Measurements from ENCODE around the gene ODF4. TPM values are rescaled to one million over a fixed set of nuclear protein-coding genes. Genes with fewer than 3 reads are reported as not detected.
"Not testable (repeated sequence)": the region's sequence is repeated elsewhere in the genome, so short reads cannot be mapped to it uniquely, and the experiment has no call there.

Gene ODF4
- total and polyA plus RNA-seq, 12 donors, result not detected

GRCh38 chr17:8375738-8376259 lies 36.2 kb downstream of the ODF4 start:
- WGBS, 4 donors, result 12 to 21% (median 16%) methylated on average over 18 of the region's 18 CpGs
- H3K36me3 ChIP-seq (replicated peaks in 1 of 2), result peaks cover 0 to 39% of the 10 kb centered on the region in 2 donors

GRCh38 chr17:8376271-8377067 lies 36.8 kb downstream of the ODF4 start, which contains the start of gene KRABD2:
TSS of gene KRABD2 (minus strand) at chr17:8376704.
- peaks cover 8 to 48% of the 10 kb centered on the region in 2 donors for H3K4me1 ChIP-seq (replicated peaks in 1 of 2)
- DNase-seq, result peak; percentile 95 to 98 (median 97)
- H3K4me3 ChIP-seq, result peak within 1 kb of the TSS; percentile 2 to 77 (median 46)
- no peaks in the 10 kb centered on the region for H3K9me3 ChIP-seq (replicated peaks in 1 of 3)
- intact Hi-C loops (cut with DNase I), result no loop called here
- 1% methylated on average over 21 to 41 of the region's 41 CpGs for WGBS, 4 donors
- peaks cover 0 to 45% of the 10 kb centered on the region in 2 donors for H3K36me3 ChIP-seq (replicated peaks in 1 of 2)
- peak; percentile 64 to 85 for TF ChIP-seq POLR2A (IDR thresholded peaks at IDR 0.05)
- TF ChIP-seq CTCF (IDR thresholded peaks at IDR 0.05), result peak; percentile 33 to 62 (median 48)
- peak within 1 kb of the TSS; percentile 60 to 94 (median 88) for H3K27ac ChIP-seq
- no peaks in the 10 kb centered on the region for H3K27me3 ChIP-seq

More at GRCh38 chr17:8375738-8376259, 36.2 kb downstream of the ODF4 start:
- Histone ChIP-seq H3K4me1 (replicated peaks in 1 of 2) (peaks cover 5 to 41% of the 10 kb centered on the region in 2 donors), H3K27ac (peak overlapping the region; percentile 60 to 94 (median 88)), H3K27me3 (no peaks in the 10 kb centered on the region), H3K4me3 (peak overlapping the region; percentile 2 to 77 (median 46)), H3K9me3 (replicated peaks in 1 of 3) (no peaks in the 10 kb centered on the region)
- intact Hi-C loops (cut with DNase I), result no loop called here
- TF ChIP-seq CTCF (IDR thresholded peaks at IDR 0.05) (no peak), POLR2A (IDR thresholded peaks at IDR 0.05) (peak in 1 of 2 donors; percentile 14)
- peak in 6 of 7 donors; percentile 47 to 73 (median 64) for DNase-seq

- Histone ChIP-seq H3K4me1 (replicated peaks in 1 of 2) (peaks cover 13 to 55% of the 10 kb centered on the region in 2 donors), H3K9me3 (replicated peaks in 1 of 3) (no peaks in the 10 kb centered on the region), H3K27me3 (no peaks in the 10 kb centered on the region), H3K4me3 (no peak overlapping the region), H3K27ac (peak overlapping the region in 3 of 5 donors; percentile 60 to 91 (median 77)), H3K36me3 (replicated peaks in 1 of 2) (peaks cover 0 to 53% of the 10 kb centered on the region in 2 donors)
- WGBS, 4 donors, result 86 to 96% (median 91%) methylated on average over 4 of the region's 4 CpGs
- no peak for TF ChIP-seq POLR2A (IDR thresholded peaks at IDR 0.05)
- TF ChIP-seq CTCF (IDR thresholded peaks at IDR 0.05), result no peak
- DNase-seq, result no peak
- intact Hi-C loops (cut with DNase I), result no loop called here
These were observed 37.8 kb downstream of the ODF4 start for GRCh38 chr17:8377422-8377821.

- H3K27ac ChIP-seq; H3K4me3 ChIP-seq; H3K27me3 ChIP-seq; DNase-seq; intact Hi-C loops (cut with DNase I); H3K9me3 ChIP-seq (replicated peaks in 1 of 3): not testable (repeated sequence)
- Histone ChIP-seq H3K4me1 (replicated peaks in 1 of 2) (peaks cover 13 to 55% of the 10 kb centered on the region in 2 donors), H3K36me3 (replicated peaks in 1 of 2) (peaks cover 0 to 53% of the 10 kb centered on the region in 2 donors)
- WGBS, 4 donors, result 80 to 93% (median 84%) methylated on average over 8 of the region's 8 CpGs
These were observed 38.5 kb downstream of the ODF4 start for GRCh38 chr17:8378117-8378516.

Measured in adrenal gland (tissue), 12 donors.